Stimulated activated naive CD4-positive, alpha-beta T cell (primary cell): ENCODE measurements around the gene NRTN.

Experiments used
- DNase-seq, 6 experiments: peaks; one replicate each; lab custom pipeline; 2025; lab: John Stamatoyannopoulos, UW

NRTN gene

DNA sequence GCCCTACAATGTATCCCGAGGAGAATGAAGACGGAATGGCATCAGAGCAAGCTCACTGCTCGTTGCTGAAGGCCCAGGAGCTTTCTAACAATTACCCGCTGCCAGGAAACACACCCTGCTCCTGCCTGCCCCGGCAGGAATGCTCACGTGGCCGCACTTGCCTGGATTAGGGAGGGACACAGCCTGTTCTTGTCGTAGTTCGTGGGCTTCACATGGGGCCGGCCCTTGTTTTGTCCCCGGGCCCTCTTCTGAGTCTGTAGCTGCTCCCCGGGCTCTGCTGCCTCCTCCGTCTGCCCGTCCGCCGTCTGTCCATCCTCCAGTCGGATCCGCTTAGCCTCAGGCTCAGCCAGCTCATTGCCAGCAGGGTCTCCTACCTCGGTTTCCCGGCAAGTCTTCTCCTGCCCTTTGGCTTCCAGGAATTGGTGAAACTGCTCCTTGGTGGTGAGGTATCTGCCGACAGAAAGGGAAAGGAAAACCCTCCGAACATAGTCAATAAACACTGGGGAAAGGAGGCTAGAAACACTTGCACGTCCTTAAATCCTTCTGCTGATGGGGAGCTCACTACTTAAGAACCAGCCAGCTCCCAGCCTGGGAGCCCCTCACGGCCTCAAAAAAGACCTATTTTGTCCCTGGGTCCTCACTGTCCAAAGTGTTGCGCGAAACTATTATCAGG lies 14.8 kb upstream of the NRTN start:
- no peak for DNase-seq

GRCh38 chr19:5790559-5791520 lies 14.0 kb upstream of the NRTN start, which contains the start of gene DUS3L:
DUS3L (minus strand) TSS chr19:5791163; CDS start chr19:5791141, 22 bp downstream.
- peak; percentile 89 to 96 (median 95) for DNase-seq

GRCh38 chr19:5792224-5792623 lies 12.6 kb upstream of the NRTN start:
- DNase-seq, result no peak

- no peak for DNase-seq
Observed at GRCh38 chr19:5793188-5793587, 11.7 kb upstream of the NRTN start.

DNA sequence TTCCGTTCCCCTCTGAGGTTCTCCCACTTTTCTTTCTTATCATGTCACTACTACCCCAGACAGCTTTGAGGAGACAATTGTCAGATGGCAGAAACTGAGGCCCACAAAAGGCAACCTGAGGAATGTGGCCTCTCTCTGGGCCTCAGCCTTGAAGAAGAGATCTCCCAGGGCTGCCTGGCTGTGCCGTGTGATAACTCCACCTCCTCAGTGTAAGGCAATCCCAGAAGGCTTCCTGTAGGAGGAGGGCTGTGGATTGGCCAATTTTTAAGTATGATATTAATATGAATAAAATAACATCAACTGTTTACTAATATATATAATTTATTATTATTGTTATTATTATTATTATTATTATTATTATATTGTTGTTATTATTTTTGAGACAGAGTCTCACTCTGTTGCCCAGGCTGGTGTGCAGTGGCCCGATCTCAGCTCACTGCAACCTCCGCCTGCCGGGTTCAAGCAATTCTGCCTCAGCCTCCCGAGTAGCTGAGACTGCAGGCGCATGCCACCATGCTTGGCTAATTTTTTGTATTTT lies 9.4 kb upstream of the NRTN start:
- DNase-seq, result no peak

DNA sequence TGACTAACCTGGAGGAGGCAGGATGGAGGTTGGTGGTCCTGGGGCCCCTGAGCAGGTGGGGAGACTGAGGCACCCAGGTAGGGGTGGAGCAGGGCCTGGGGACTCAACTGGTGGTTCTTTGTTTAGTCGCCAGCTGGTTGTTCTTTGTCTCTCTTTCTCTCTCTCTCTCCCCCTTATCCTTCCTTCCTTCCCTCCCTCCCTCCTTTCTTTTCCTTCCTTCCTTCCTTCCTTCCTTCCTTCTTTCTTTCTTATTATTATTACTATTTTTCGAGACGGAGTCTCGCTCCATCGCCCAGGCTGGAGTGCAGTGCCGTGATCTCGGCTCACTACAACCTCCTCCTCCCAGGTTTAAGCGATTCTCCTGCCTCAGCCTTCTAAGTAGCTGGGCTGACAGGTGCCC lies 6.6 kb upstream of the NRTN start:
- DNase-seq, result no peak

- no peak for DNase-seq
Observed at GRCh38 chr19:5799247-5800241, 5.3 kb upstream of the NRTN start.

GRCh38 chr19:5800361-5801270 lies 4.3 kb upstream of the NRTN start:
- no peak for DNase-seq

- peak in 1 of 6 experiments; percentile 13 for DNase-seq
Observed at GRCh38 chr19:5801796-5802619, 2.9 kb upstream of the NRTN start.

GRCh38 chr19:5803441-5803751 lies 1.5 kb upstream of the NRTN start:
- DNase-seq, result no peak

- DNase-seq, result peak; percentile 82 to 93 (median 90)
Observed at GRCh38 chr19:5803752-5804515, 933 bp upstream of the NRTN start.

- peak; percentile 28 to 64 (median 53) for DNase-seq
Observed at GRCh38 chr19:5805462-5806132, 730 bp downstream of the NRTN start.

GRCh38 chr19:5806133-5806489 lies 1.2 kb downstream of the NRTN start:
- no peak for DNase-seq

- DNase-seq, result no peak
Observed at GRCh38 chr19:5806905-5807304, 2.0 kb downstream of the NRTN start.

DNA sequence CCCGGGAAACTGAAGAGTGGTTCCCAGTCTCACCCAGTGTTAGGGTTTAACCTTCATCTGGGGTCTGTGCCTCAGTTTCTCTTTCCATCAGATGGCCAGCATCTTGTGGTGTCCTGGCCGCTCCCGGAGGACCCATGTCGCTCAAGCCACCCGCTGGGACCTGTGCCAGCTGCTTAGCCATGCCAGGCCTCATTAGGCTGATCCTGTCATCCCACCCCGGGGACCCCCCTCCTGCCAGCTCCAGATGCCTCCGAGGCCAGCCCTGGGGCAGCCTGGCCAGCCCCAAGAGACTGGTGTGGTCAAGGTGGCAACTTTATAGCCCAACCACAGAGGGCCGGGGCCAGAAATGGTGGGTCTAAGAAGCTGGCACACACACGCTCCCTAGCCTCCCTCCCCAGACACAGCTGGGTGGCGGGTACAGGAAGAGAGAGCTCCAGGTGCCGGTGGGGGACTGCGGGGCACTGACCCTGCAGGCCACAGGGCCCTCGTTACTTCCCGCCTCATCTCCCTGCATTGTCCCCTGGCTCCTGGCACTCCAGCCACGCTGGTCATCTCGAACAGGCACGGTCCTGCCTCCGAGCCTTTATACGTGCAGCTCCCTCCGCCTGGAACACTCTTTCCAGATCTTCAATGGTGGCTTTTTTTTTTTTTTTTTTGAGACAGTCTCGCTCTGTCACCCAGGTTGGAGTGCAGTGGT lies 3.4 kb downstream of the NRTN start:
- no peak for DNase-seq

GRCh38 chr19:5809053-5809452 lies 4.2 kb downstream of the NRTN start:
- no peak for DNase-seq

GRCh38 chr19:5809469-5809868 lies 4.6 kb downstream of the NRTN start:
- DNase-seq, result no peak

DNA sequence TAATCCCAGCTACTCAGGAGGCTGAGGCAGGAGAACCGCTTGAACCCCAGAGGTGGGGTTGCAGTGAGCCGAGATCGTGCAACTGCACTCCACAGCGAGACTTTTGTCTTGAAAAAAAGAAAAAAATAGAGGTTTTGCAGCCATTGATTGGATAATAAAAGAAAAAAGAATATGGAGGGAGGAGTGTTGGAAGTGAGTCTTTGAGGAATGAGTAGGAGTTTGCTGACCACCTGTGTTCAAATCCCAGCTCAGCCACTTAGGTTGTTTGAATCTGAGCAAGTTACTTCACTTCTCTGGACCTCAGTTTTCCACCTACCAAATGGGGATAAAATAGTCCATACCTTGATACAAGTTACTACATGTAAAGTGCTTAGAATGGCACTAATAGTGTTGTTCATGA lies 6.2 kb downstream of the NRTN start:
- no peak for DNase-seq
